ENCODE measurements around the gene CLEC2D. TPM values are rescaled to one million over a fixed set of nuclear protein-coding genes. Genes with fewer than 3 reads are reported as not detected.
A peak's percentile ranks its signal among the peaks of the same experiment; 100 is the strongest.
"Not testable (repeated sequence)": the region's sequence is repeated elsewhere in the genome, so short reads cannot be mapped to it uniquely, and the experiment has no call there.

Gene CLEC2D
- total and polyA plus RNA-seq, 5 donors from 2014 or later: 219 to 312 (median 230) TPM

GRCh38 chr12:9701380-9702154, 32.1 kb downstream of the CLEC2D start:
- peak overlapping the region in 3 of 4 donors; percentile 36 to 77 (median 64) for H3K4me3 Mint-ChIP-seq
- peaks cover 50 to 76% (median 64%) of the 10 kb centered on the region in 4 donors for H3K4me1 Mint-ChIP-seq
- peak overlapping the region; percentile 57 for H3K4me3 ChIP-seq (ENCODE audit: low read depth, low read length)

GRCh38 chr12:9702255-9702654, 32.7 kb downstream of the CLEC2D start:
- peaks cover 39% of the 10 kb centered on the region for H3K4me1 ChIP-seq (ENCODE audit: control insufficient read depth, insufficient read depth, low read length, poor library complexity, severe bottlenecking)
- H3K9me3 ChIP-seq (ENCODE audit: control insufficient read depth in 2 of 2, low read length in 2 of 2): peaks cover 5 to 11% of the 10 kb centered on the region in 2 experiments
- peaks cover 0 to 24% (median 3%) of the 10 kb centered on the region in 7 donors for H3K9me3 Mint-ChIP-seq
- no peaks in the 10 kb centered on the region for H3K36me3 ChIP-seq (ENCODE audit: control insufficient read depth, insufficient read depth, low read length)
- peak overlapping the region; percentile 57 for H3K4me3 ChIP-seq (ENCODE audit: low read depth, low read length)
- H3K36me3 Mint-ChIP-seq: peaks cover 11% of the 10 kb centered on the region
- peak; percentile 56 to 63 for ATAC-seq (ENCODE audit: low read depth in 2 of 2)
- DNase-seq: peak; percentile 10 to 73 (median 46)
- no peaks in the 10 kb centered on the region for H3K27me3 ChIP-seq (ENCODE audit: control insufficient read depth, insufficient read depth, low read length)
- peak overlapping the region; percentile 43 for H3K27ac ChIP-seq (ENCODE audit: insufficient read depth, low read length, poor library complexity, severe bottlenecking)
- peak overlapping the region; percentile 69 to 91 (median 77) for H3K27ac Mint-ChIP-seq
- peaks cover 53 to 79% (median 67%) of the 10 kb centered on the region in 4 donors for H3K4me1 Mint-ChIP-seq
- peak overlapping the region; percentile 4 to 77 (median 42) for H3K4me3 Mint-ChIP-seq
- H3K27me3 Mint-ChIP-seq: no peaks in the 10 kb centered on the region

More at GRCh38 chr12:9701380-9702154, 32.1 kb downstream of the CLEC2D start:
- Histone ChIP-seq H3K4me1 (ENCODE audit: control insufficient read depth, insufficient read depth, low read length, poor library complexity, severe bottlenecking) (peaks cover 35% of the 10 kb centered on the region), H3K27me3 (ENCODE audit: control insufficient read depth, insufficient read depth, low read length) (no peaks in the 10 kb centered on the region), H3K27ac (ENCODE audit: insufficient read depth, low read length, poor library complexity, severe bottlenecking) (peak overlapping the region; percentile 43), H3K36me3 (ENCODE audit: control insufficient read depth, insufficient read depth, low read length) (no peaks in the 10 kb centered on the region), H3K9me3 (ENCODE audit: control insufficient read depth in 2 of 2, low read length in 2 of 2) (peaks cover 10 to 12% of the 10 kb centered on the region in 2 experiments)
- Mint-ChIP-seq H3K27ac (peak overlapping the region; percentile 69 to 91 (median 77)), H3K27me3 (no peaks in the 10 kb centered on the region), H3K36me3 (peaks cover 14% of the 10 kb centered on the region), H3K9me3 (peaks cover 0 to 28% (median 3%) of the 10 kb centered on the region in 7 donors)
- DNase-seq: no peak
- ATAC-seq (ENCODE audit: low read depth in 2 of 2): peak; percentile 34 to 40

GRCh38 chr12:9704561-9704960, 35.0 kb downstream of the CLEC2D start:
- not testable (repeated sequence) for ATAC-seq (ENCODE audit: low read depth in 2 of 2); DNase-seq; H3K27me3 Mint-ChIP-seq; H3K27ac ChIP-seq (ENCODE audit: insufficient read depth, low read length, poor library complexity, severe bottlenecking); H3K9me3 ChIP-seq (ENCODE audit: control insufficient read depth in 2 of 2, low read length in 2 of 2); H3K4me3 Mint-ChIP-seq; H3K36me3 ChIP-seq (ENCODE audit: control insufficient read depth, insufficient read depth, low read length); H3K36me3 Mint-ChIP-seq; H3K27me3 ChIP-seq (ENCODE audit: control insufficient read depth, insufficient read depth, low read length); H3K4me3 ChIP-seq (ENCODE audit: low read depth, low read length); H3K27ac Mint-ChIP-seq
- H3K4me1 ChIP-seq (ENCODE audit: control insufficient read depth, insufficient read depth, low read length, poor library complexity, severe bottlenecking): peaks cover 50% of the 10 kb centered on the region
- peaks cover 57 to 87% (median 67%) of the 10 kb centered on the region in 4 donors for H3K4me1 Mint-ChIP-seq
- peaks cover 0 to 10% (median 1%) of the 10 kb centered on the region in 7 donors for H3K9me3 Mint-ChIP-seq

- Mint-ChIP-seq H3K27ac (peak overlapping the region; percentile 43 to 68 (median 64)), H3K4me3 (peak overlapping the region; percentile 39 to 71 (median 56)), H3K36me3 (peaks cover 6% of the 10 kb centered on the region), H3K9me3 (peaks cover 0 to 6% (median 0%) of the 10 kb centered on the region in 7 donors), H3K4me1 (peaks cover 43 to 72% (median 54%) of the 10 kb centered on the region in 4 donors), H3K27me3 (no peaks in the 10 kb centered on the region)
- Histone ChIP-seq H3K4me3 (ENCODE audit: low read depth, low read length) (no peak overlapping the region), H3K27me3 (ENCODE audit: control insufficient read depth, insufficient read depth, low read length) (no peaks in the 10 kb centered on the region), H3K27ac (ENCODE audit: insufficient read depth, low read length, poor library complexity, severe bottlenecking) (peak overlapping the region; percentile 30), H3K4me1 (ENCODE audit: control insufficient read depth, insufficient read depth, low read length, poor library complexity, severe bottlenecking) (peaks cover 44% of the 10 kb centered on the region), H3K36me3 (ENCODE audit: control insufficient read depth, insufficient read depth, low read length) (no peaks in the 10 kb centered on the region), H3K9me3 (ENCODE audit: control insufficient read depth in 2 of 2, low read length in 2 of 2) (no peaks in the 10 kb centered on the region)
- ATAC-seq (ENCODE audit: low read depth in 2 of 2) (no peak), DNase-seq (no peak)
Measured at GRCh38 chr12:9706086-9706685, 36.7 kb downstream of the CLEC2D start.

GRCh38 chr12:9707356-9707755, 37.8 kb downstream of the CLEC2D start:
- H3K4me1 Mint-ChIP-seq: peaks cover 39 to 63% (median 44%) of the 10 kb centered on the region in 4 donors
- H3K4me3 Mint-ChIP-seq: peak overlapping the region; percentile 8 to 87 (median 82)
- Histone ChIP-seq H3K4me3 (ENCODE audit: low read depth, low read length) (peak overlapping the region; percentile 59), H3K36me3 (ENCODE audit: control insufficient read depth, insufficient read depth, low read length) (no peaks in the 10 kb centered on the region), H3K27me3 (ENCODE audit: control insufficient read depth, insufficient read depth, low read length) (no peaks in the 10 kb centered on the region), H3K9me3 (ENCODE audit: control insufficient read depth in 2 of 2, low read length in 2 of 2) (no peaks in the 10 kb centered on the region), H3K4me1 (ENCODE audit: control insufficient read depth, insufficient read depth, low read length, poor library complexity, severe bottlenecking) (peaks cover 32% of the 10 kb centered on the region), H3K27ac (ENCODE audit: insufficient read depth, low read length, poor library complexity, severe bottlenecking) (peak overlapping the region; percentile 65)
- H3K27me3 Mint-ChIP-seq: no peaks in the 10 kb centered on the region
- DNase-seq (no peak), ATAC-seq (ENCODE audit: low read depth in 2 of 2) (no peak)
- H3K36me3 Mint-ChIP-seq: peaks cover 6% of the 10 kb centered on the region
- peaks cover 0 to 5% (median 0%) of the 10 kb centered on the region in 7 donors for H3K9me3 Mint-ChIP-seq
- H3K27ac Mint-ChIP-seq: peak overlapping the region; percentile 89 to 94 (median 94)

- H3K36me3 ChIP-seq (ENCODE audit: control insufficient read depth, insufficient read depth, low read length): no peaks in the 10 kb centered on the region
- ATAC-seq (ENCODE audit: low read depth in 2 of 2) (peak; percentile 77 to 78), DNase-seq (peak; percentile 49 to 85 (median 76))
- Mint-ChIP-seq H3K9me3 (peaks cover 0 to 5% (median 0%) of the 10 kb centered on the region in 7 donors), H3K4me1 (peaks cover 31 to 56% (median 37%) of the 10 kb centered on the region in 4 donors), H3K27me3 (no peaks in the 10 kb centered on the region), H3K27ac (peak overlapping the region; percentile 89 to 94 (median 94)), H3K36me3 (peaks cover 6% of the 10 kb centered on the region), H3K4me3 (peak overlapping the region; percentile 8 to 87 (median 82))
- H3K4me1 ChIP-seq (ENCODE audit: control insufficient read depth, insufficient read depth, low read length, poor library complexity, severe bottlenecking): peaks cover 27% of the 10 kb centered on the region
- no peaks in the 10 kb centered on the region for H3K9me3 ChIP-seq (ENCODE audit: control insufficient read depth in 2 of 2, low read length in 2 of 2)
- H3K27me3 ChIP-seq (ENCODE audit: control insufficient read depth, insufficient read depth, low read length): no peaks in the 10 kb centered on the region
- peak overlapping the region; percentile 65 for H3K27ac ChIP-seq (ENCODE audit: insufficient read depth, low read length, poor library complexity, severe bottlenecking)
- H3K4me3 ChIP-seq (ENCODE audit: low read depth, low read length): peak overlapping the region; percentile 59
Measured at GRCh38 chr12:9707864-9708808, 38.6 kb downstream of the CLEC2D start.

GRCh38 chr12:9708853-9709252, 39.3 kb downstream of the CLEC2D start:
- no peak overlapping the region for H3K4me3 Mint-ChIP-seq
- peaks cover 31 to 52% (median 38%) of the 10 kb centered on the region in 4 donors for H3K4me1 Mint-ChIP-seq
- Histone ChIP-seq H3K27ac (ENCODE audit: insufficient read depth, low read length, poor library complexity, severe bottlenecking) (no peak overlapping the region), H3K9me3 (ENCODE audit: control insufficient read depth in 2 of 2, low read length in 2 of 2) (no peaks in the 10 kb centered on the region), H3K4me3 (ENCODE audit: low read depth, low read length) (no peak overlapping the region), H3K27me3 (ENCODE audit: control insufficient read depth, insufficient read depth, low read length) (no peaks in the 10 kb centered on the region), H3K4me1 (ENCODE audit: control insufficient read depth, insufficient read depth, low read length, poor library complexity, severe bottlenecking) (peaks cover 27% of the 10 kb centered on the region), H3K36me3 (ENCODE audit: control insufficient read depth, insufficient read depth, low read length) (no peaks in the 10 kb centered on the region)
- peaks cover 0 to 5% (median 0%) of the 10 kb centered on the region in 7 donors for H3K9me3 Mint-ChIP-seq
- H3K27ac Mint-ChIP-seq: peak overlapping the region in 2 of 3 donors; percentile 34 to 89
- H3K27me3 Mint-ChIP-seq: no peaks in the 10 kb centered on the region
- ATAC-seq (ENCODE audit: low read depth in 2 of 2) (no peak), DNase-seq (no peak)
- peaks cover 6% of the 10 kb centered on the region for H3K36me3 Mint-ChIP-seq

Measured in CD4-positive, CD25-positive, alpha-beta regulatory T cell (primary cell).